Keratinocyte (primary cell): ENCODE results near the gene CCSER1.

Experiments
- CTCF ChIP-seq, 3 experiments: IDR thresholded peaks in 1 of 3; conservative IDR thresholded peaks in 1 of 3; optimal IDR thresholded peaks in 1 of 3; 2 replicates in 2 of 3; 3 replicates in 1 of 3; pipeline versions ENCODE3 to v1.5.1; 2011; ENCODE audit warnings: low read length in 3 of 3, mild to moderate bottlenecking in 3 of 3, moderate library complexity in 2 of 3, control low read depth in 1 of 3, inconsistent platforms in 1 of 3; ENCODE audit not compliant: insufficient read depth in 2 of 3; ENCODE audit errors: extremely low read depth in 1 of 3
- EZH2 ChIP-seq: IDR thresholded peaks from one replicate; pipeline ENCODE4 v1.6.1; 2012; ENCODE audit warnings: inconsistent platforms, mild to moderate bottlenecking, low read length, moderate library complexity

GRCh38 chr4:90093526-90093925 is 33.7 kb upstream of the CCSER1 start:
- TF ChIP-seq CTCF (optimal IDR thresholded peaks at IDR 0.05 in 1 of 3, IDR thresholded peaks at IDR 0.05 in 1 of 3, conservative IDR thresholded peaks at IDR 0.05 in 1 of 3; ENCODE audit: extremely low read depth in 1 of 3, insufficient read depth in 2 of 3, low read length in 3 of 3) (no peak), EZH2 (no peak)
